Epidermal melanocyte (primary cell): Measurements from ENCODE around the gene TSHZ1.

Experiments used
- DNase-seq: peaks from one replicate; pipeline ENCODE4 v3.0.0; 2011; ENCODE audit warnings: low spot score; ENCODE audit not compliant: insufficient read length

The TSHZ1 gene

GRCh38 chr18:75208155-75208835 lies 2.3 kb upstream of the TSHZ1 start:
- DNase-seq: no peak

GRCh38 chr18:75208836-75209128 lies 1.8 kb upstream of the TSHZ1 start:
- DNase-seq: no peak

- peak; percentile 91 for DNase-seq
Observed at GRCh38 chr18:75209129-75209950, 1.3 kb upstream of the TSHZ1 start, which contains the start of gene PTGR3. Gene PTGR3 (minus strand): TSS chr18:75209139. CDS start chr18:75209058, 81 bp downstream.

- DNase-seq: no peak
Observed at GRCh38 chr18:75209951-75210258, 692 bp upstream of the TSHZ1 start.

GRCh38 chr18:75211002-75211621 lies 515 bp downstream of the TSHZ1 start:
- no peak for DNase-seq

GRCh38 chr18:75211626-75211952 lies 992 bp downstream of the TSHZ1 start:
- DNase-seq: no peak

- DNase-seq: no peak
Observed at GRCh38 chr18:75211953-75212750, 1.6 kb downstream of the TSHZ1 start.

- no peak for DNase-seq
Observed at GRCh38 chr18:75212751-75213090, 2.1 kb downstream of the TSHZ1 start.

- DNase-seq: no peak
Observed at GRCh38 chr18:75213611-75214331, 3.2 kb downstream of the TSHZ1 start.

GRCh38 chr18:75214332-75214690 lies 3.7 kb downstream of the TSHZ1 start:
- DNase-seq: no peak

- no peak for DNase-seq
Observed at GRCh38 chr18:75214766-75215510, 4.3 kb downstream of the TSHZ1 start.

- DNase-seq: no peak
Observed at GRCh38 chr18:75215663-75216062, 5.1 kb downstream of the TSHZ1 start.

- DNase-seq: no peak
Observed at GRCh38 chr18:75216212-75216910, 5.8 kb downstream of the TSHZ1 start.

- no peak for DNase-seq
Observed at GRCh38 chr18:75216911-75217689, 6.5 kb downstream of the TSHZ1 start.

GRCh38 chr18:75218065-75218923 lies 7.7 kb downstream of the TSHZ1 start:
- no peak for DNase-seq

GRCh38 chr18:75219745-75220375 lies 9.3 kb downstream of the TSHZ1 start:
- DNase-seq: no peak

GRCh38 chr18:75220551-75221355 lies 10.2 kb downstream of the TSHZ1 start:
- DNase-seq: no peak
